ENCODE data around the gene EXOC2. TPM values are rescaled to one million over a fixed set of nuclear protein-coding genes. Genes with fewer than 3 reads are reported as not detected.

The EXOC2 gene
- total and polyA plus RNA-seq, 2 donors (not counting 3 experiments of a cell fraction or from before 2014, with no cell fraction given) = 18.2 to 30.8 TPM

DNA sequence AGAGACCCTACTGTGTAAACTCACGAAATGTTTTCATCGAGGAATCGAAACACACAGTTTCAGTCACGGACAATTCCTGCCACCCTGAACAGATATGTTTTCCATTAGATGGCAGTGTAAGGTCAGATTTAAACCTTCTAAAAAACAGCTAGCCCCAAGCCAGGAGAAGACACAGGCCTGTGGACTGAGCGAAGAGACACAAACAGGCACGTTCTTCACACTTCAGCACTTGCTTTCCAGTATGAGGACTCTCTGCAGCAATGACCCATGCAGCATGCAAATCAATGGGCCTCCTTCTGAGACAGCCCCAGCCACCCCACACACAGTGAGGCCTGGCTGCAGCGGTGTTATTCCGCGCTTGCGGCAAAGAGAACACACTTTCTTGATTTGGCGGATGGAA lies 68.0 kb downstream of the EXOC2 start:
- H3K4me2 ChIP-seq (ENCODE audit: insufficient read depth, low read length) = no peak overlapping the region
- no TSS peak for BruUV-seq (replicated peaks)
- H2AFZ ChIP-seq (ENCODE audit: low read depth, low read length) = no peak overlapping the region
- H3K79me2 ChIP-seq (ENCODE audit: control insufficient read depth, insufficient read depth, low read length) = no peaks in the 10 kb centered on the region
- TF ChIP-seq, protein P1, sequence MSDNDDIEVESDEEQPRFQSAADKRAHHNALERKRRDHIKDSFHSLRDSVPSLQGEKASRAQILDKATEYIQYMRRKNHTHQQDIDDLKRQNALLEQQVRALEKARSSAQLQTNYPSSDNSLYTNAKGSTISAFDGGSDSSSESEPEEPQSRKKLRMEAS (IDR thresholded peaks at IDR 0.05; ENCODE audit: insufficient read depth, insufficient read length) = no peak
- TF ChIP-seq MYC (IDR thresholded peaks at IDR 0.05; ENCODE audit: low read depth, low read length) = no peak
- no peak for TF ChIP-seq EZH2 (IDR thresholded peaks at IDR 0.05; ENCODE audit: borderline replicate concordance, low read depth, low read length, severe bottlenecking)
- TF ChIP-seq, protein P2, sequence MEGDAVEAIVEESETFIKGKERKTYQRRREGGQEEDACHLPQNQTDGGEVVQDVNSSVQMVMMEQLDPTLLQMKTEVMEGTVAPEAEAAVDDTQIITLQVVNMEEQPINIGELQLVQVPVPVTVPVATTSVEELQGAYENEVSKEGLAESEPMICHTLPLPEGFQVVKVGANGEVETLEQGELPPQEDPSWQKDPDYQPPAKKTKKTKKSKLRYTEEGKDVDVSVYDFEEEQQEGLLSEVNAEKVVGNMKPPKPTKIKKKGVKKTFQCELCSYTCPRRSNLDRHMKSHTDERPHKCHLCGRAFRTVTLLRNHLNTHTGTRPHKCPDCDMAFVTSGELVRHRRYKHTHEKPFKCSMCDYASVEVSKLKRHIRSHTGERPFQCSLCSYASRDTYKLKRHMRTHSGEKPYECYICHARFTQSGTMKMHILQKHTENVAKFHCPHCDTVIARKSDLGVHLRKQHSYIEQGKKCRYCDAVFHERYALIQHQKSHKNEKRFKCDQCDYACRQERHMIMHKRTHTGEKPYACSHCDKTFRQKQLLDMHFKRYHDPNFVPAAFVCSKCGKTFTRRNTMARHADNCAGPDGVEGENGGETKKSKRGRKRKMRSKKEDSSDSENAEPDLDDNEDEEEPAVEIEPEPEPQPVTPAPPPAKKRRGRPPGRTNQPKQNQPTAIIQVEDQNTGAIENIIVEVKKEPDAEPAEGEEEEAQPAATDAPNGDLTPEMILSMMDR (IDR thresholded peaks at IDR 0.05; ENCODE audit: extremely low read depth in 1 of 2, insufficient read depth in 1 of 2, low read depth in 1 of 2, low read length in 2 of 2) = no peak
- TF ChIP-seq POLR2AphosphoS5 (IDR thresholded peaks at IDR 0.05; ENCODE audit: insufficient read depth, low read depth, low read length) = no peak
- dilution Hi-C loops (cut with MboI; ENCODE audit: extremely low pct_ligation_motif_present, low sequenced_read_pairs) = no loop called here
- H4K20me1 ChIP-seq (replicated peaks; ENCODE audit: control insufficient read depth, extremely low read depth, insufficient read depth, low read length) = no peaks in the 10 kb centered on the region
- ChIA-PET POLR2A (no interaction called here), CTCF (interaction anchor here (0.6 to 1.9 kb wide), 6 partner anchors 10 to 163 kb away, joined by 3 to 12 read pairs (median 4); no protein-coding TSS in a partner anchor)
- H3K27me3 ChIP-seq (ENCODE audit: control insufficient read depth in 2 of 2, insufficient read depth in 2 of 2, low read length in 2 of 2) = no peaks in the 10 kb centered on the region
- H3K27ac ChIP-seq (ENCODE audit: insufficient read depth, low read depth, low read length) = no peak overlapping the region
- H3K4me1 ChIP-seq (ENCODE audit: control insufficient read depth, extremely low read depth, insufficient read depth, low read length) = no peaks in the 10 kb centered on the region
- no peaks in the 10 kb centered on the region for H3K36me3 ChIP-seq (ENCODE audit: control insufficient read depth in 2 of 2, extremely low read depth in 1 of 2, insufficient read depth in 2 of 2, low read length in 2 of 2)
- H3K9me3 ChIP-seq (replicated peaks; ENCODE audit: control insufficient read depth, insufficient read depth, low read length) = no peaks in the 10 kb centered on the region
- no peak overlapping the region for H3K4me3 ChIP-seq (replicated peaks in 1 of 3; ENCODE audit: insufficient read depth in 1 of 3, low read depth in 1 of 3, low read length in 3 of 3)
- H3K9me1 ChIP-seq (replicated peaks; ENCODE audit: control insufficient read depth, extremely low read depth, insufficient read depth, low read length) = no peaks in the 10 kb centered on the region
- intact Hi-C loops (cut with micrococcal nuclease) = no loop called here
- H3K9ac ChIP-seq (replicated peaks; ENCODE audit: extremely low read depth, insufficient read depth, low read length) = no peak overlapping the region
- peak; percentile 76 for FAIRE-seq
- peak; percentile 7 for DNase-seq (ENCODE audit: low read depth, low spot score)

DNA sequence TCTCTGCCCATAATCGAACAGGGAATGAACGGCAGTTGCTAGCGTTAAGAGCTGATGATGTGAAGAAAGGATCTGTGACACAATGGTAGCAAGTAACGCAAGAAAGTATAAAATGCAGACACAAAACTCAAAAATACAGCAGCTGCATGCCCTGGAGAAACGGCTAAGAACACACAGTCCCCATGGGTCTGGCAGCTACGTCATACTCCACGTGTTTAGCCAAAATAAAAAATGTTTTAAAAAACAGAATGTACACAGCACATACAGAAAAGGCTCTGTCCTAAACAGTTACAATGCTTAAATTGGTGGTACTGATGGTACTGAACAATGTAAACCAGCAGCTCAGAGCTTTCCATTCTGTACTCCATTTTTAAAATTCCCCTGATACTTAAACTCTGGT lies 70.5 kb downstream of the EXOC2 start:
- H3K9me3 ChIP-seq (replicated peaks; ENCODE audit: control insufficient read depth, insufficient read depth, low read length) = no peaks in the 10 kb centered on the region
- no peak overlapping the region for H2AFZ ChIP-seq (ENCODE audit: low read depth, low read length)
- TF ChIP-seq FOS (IDR thresholded peaks at IDR 0.05; ENCODE audit: borderline replicate concordance, insufficient read depth, low read length) (no peak), GATA2 (IDR thresholded peaks at IDR 0.05; ENCODE audit: insufficient read depth, insufficient read length, low read depth, low read length) (no peak)
- no peaks in the 10 kb centered on the region for H4K20me1 ChIP-seq (replicated peaks; ENCODE audit: control insufficient read depth, extremely low read depth, insufficient read depth, low read length)
- CTCF ChIA-PET = interaction anchor here (1.5 kb wide), 1 partner anchor 100 kb away, joined by 6 read pairs; no protein-coding TSS in a partner anchor
- no peak for FAIRE-seq
- no peaks in the 10 kb centered on the region for H3K9me1 ChIP-seq (replicated peaks; ENCODE audit: control insufficient read depth, extremely low read depth, insufficient read depth, low read length)
- no peak overlapping the region for H3K4me2 ChIP-seq (ENCODE audit: insufficient read depth, low read length)
- no peaks in the 10 kb centered on the region for H3K79me2 ChIP-seq (ENCODE audit: control insufficient read depth, insufficient read depth, low read length)
- no peaks in the 10 kb centered on the region for H3K27me3 ChIP-seq (ENCODE audit: control insufficient read depth in 2 of 2, insufficient read depth in 2 of 2, low read length in 2 of 2)
- H3K9ac ChIP-seq (replicated peaks; ENCODE audit: extremely low read depth, insufficient read depth, low read length) = no peak overlapping the region
- POLR2A ChIA-PET = no interaction called here
- BruUV-seq (replicated peaks) = no TSS peak
- no peak overlapping the region for H3K4me3 ChIP-seq (replicated peaks in 1 of 3; ENCODE audit: insufficient read depth in 1 of 3, low read depth in 1 of 3, low read length in 3 of 3)
- H3K36me3 ChIP-seq (ENCODE audit: control insufficient read depth in 2 of 2, extremely low read depth in 1 of 2, insufficient read depth in 2 of 2, low read length in 2 of 2) = no peaks in the 10 kb centered on the region
- dilution Hi-C loops (cut with MboI; ENCODE audit: extremely low pct_ligation_motif_present, low sequenced_read_pairs) = no loop called here
- DNase-seq (ENCODE audit: low read depth, low spot score) = no peak
- no peaks in the 10 kb centered on the region for H3K4me1 ChIP-seq (ENCODE audit: control insufficient read depth, extremely low read depth, insufficient read depth, low read length)
- intact Hi-C loops (cut with micrococcal nuclease) = no loop called here
- no peak overlapping the region for H3K27ac ChIP-seq (ENCODE audit: insufficient read depth, low read depth, low read length)
